ENCODE results near the gene DNLZ.

GRCh38 chr9:136405481-136405880 is 41.9 kb upstream of the DNLZ start:
- TF ChIP-seq CTCF (IDR thresholded peaks at IDR 0.05) (no peak), POLR2A (IDR thresholded peaks at IDR 0.05) (no peak)

Data from thyroid gland (tissue), 4 donors.